HG03135 (cell line): Measurements from ENCODE around the gene TMEM225.
"Not testable (repeated sequence)": the region's sequence is repeated elsewhere in the genome, so short reads cannot be mapped to it uniquely, and the experiment has no call there.

Experiments
- ATAC-seq: cut with Tn5 transposase; IDR thresholded peaks from one replicate; pipeline ENCODE4 v1.9.1; 2021; ENCODE audit warnings: mild to moderate bottlenecking, moderate library complexity; ENCODE audit not compliant: unreplicated experiment

Gene TMEM225, protein sequence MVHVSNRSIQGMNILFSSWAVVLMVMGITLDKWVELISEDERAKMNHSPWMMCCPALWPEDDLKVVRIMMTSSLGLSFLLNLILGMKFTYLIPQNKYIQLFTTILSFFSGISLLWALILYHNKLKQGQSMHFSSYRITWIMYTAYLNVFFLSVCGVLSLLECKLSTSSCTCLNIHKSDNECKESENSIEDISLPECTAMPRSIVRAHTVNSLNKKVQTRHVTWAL

DNA sequence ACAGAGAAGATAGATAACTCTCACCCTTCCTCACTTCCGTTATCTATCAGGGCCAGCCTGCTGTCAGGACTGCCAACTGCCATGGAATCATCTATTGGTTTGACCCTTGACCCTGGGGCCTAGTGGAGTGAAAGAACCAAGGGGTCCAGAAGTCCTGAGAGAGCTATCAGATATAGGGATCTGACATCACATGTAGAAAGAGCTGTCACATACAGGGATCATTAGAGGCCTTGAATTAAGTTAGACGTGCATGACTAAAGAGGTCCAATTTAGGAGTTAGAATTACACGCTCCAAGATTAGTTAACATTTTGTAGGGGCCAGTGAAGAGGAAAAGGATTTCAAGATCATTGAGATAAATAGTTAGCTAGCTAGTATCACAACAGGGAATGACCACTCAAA, at the start of gene TMEM225:
Gene TMEM225 (minus strand): TSS at position 101 of the 400 bp plus-strand sequence. CDS start 245 bp downstream, outside the sequence.
- ATAC-seq, result no peak

DNA sequence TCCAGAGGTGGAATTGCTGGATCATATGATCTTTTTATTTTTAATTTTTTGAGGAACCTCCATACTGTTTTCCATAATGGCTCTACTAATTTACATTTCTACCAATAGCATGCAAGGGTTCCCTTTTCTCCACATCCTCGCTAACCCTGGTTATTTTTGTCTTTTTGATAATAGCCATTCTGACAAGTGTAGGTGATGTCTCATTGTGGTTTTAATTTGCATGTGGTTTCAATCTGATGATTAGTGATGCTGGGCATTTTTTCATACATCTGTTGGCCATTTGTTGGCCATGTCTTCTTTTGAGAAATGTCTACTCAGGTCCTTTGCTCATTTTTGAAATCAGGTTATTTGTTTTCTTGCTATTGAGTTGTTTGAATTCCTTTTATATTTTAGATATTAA, 38.6 kb upstream of the TMEM225 start:
- no peak for ATAC-seq

DNA sequence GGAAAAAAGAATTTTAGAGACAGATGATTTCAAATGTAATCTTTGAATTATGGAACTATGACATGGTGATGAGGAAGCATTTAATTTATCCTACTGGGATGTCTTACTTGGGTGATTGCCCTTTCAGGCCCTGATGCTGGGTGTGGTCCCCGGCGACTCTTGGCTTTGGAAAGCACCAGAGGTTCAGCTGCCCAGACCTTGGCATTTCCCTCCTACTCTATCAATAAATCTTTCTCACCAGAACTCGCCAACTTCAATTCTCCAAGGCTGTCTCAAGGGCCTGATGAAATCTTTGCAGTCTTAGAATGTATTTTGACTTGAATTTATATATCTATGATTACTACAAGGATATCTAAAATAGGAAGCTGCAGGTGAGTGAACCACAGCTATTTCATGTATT, 35.5 kb upstream of the TMEM225 start:
- no peak for ATAC-seq

DNA sequence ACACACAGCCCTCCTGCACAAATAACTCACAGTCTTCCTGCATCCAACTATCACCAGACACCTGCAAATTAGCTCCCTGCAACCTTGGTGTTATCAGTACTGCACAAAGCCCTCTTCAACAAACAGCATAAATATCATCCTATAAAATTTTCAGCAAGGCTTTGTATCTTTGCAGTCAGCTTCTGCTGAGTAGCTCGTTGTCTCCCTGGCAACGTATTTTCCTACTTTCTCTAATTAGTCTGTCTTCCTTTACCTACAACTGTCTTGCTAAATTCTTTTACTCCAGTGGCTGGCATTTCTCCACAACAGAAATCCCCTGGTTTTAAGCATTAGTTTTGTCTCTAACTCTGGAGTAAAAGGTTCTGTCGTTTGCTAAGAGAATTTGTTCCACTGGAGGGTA, 20.4 kb upstream of the TMEM225 start:
- no peak for ATAC-seq

DNA sequence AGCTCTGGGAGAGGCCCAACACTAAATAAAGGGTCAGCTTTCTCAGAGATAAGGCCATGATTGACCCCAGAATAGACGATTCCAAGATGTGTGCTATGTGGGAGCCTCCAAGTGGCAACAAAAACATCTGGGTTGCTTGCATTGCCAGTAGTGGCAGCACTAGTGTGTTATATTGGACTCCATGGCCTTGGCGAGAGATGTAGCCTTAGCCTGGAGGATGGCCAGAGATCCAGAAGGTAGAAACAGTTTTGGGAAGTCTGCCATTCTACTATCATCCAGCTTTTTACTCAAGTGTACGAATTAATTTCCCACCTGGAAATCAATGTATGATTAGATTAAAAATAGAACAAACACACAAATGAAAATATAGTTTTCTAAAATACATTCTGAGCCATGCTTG, 19.5 kb upstream of the TMEM225 start:
- no peak for ATAC-seq

DNA sequence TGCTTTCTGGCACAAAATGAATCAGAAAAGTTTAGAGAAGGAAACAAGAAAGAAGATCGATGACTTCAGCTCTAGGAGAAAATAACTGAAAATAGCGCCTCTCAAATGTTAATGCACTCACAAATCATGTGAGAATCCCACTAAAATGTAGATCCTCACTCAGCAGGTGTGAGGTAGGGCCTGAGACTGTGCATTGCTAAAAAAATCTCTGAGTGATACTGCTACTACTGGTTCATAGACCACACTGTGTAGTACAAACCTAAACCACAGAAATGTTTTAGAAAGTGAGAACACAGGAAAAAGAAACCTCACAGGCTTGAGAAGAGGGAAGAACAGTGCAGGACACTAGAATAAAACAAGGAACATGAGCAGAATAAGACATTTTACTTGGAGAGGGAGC, 18.5 kb upstream of the TMEM225 start:
- ATAC-seq, result no peak

DNA sequence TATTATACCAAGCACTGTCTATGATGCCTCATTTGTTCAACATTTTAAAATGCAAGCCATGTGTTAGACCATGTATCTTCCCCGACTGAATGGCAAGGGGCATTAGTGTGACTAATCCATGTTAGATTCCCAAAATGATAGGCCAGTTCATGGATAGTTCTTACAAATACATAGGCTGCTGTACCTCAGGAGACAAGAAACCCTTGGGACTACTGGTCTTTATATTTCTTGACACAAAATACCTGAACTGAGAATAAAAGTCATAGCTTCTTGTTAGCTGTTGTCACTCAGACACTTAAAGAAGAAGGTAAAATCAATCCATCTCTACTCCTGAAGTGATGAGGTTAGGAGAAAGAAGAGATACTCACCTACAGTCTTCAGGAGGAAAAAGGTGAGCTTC, 16.4 kb upstream of the TMEM225 start, which contains the start of gene OR8D4:
Gene OR8D4 (plus strand): TSS at position 301 of the 400 bp plus-strand sequence. CDS start 4,265 bp downstream, outside the sequence.
- ATAC-seq, result no peak

DNA sequence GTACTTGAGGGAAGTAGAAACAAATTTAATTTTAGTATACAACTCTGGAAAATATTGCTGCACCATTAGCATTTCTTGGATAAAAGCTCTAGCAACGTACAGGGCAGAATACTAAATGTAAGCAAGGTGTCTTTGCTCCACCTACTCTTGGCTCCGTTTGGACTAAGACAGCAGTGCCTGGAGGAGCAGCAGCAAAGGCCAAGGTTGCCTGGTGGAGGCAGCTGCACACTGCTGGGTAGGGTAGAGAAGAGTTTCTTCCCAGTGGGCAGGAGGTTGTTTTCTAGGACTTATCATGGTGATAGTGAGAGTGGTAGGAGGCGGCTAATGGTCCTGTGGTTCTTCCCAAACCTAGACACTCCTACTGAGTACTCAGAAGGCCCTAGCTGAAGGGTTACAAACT, 14.3 kb upstream of the TMEM225 start:
- ATAC-seq, result no peak

DNA sequence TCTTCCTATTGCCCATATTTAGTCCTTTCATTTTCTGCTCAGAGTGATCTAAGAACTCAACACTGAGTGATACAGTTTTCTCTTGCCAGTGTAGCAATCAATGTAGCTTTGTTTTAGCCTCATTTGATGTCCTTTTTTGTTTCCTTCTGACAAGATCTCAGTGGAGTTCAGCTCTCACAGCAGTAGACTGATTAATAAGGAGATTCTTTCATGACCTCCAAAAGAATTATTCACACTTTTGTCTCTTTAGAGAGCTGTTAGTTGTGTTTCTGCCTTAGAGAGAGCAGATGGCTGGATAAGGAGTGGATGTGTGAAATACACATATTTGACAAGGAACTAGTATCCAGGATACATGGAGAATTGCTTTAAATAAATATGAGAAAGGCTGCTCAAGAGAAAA, 6.6 kb upstream of the TMEM225 start:
- no peak for ATAC-seq

DNA sequence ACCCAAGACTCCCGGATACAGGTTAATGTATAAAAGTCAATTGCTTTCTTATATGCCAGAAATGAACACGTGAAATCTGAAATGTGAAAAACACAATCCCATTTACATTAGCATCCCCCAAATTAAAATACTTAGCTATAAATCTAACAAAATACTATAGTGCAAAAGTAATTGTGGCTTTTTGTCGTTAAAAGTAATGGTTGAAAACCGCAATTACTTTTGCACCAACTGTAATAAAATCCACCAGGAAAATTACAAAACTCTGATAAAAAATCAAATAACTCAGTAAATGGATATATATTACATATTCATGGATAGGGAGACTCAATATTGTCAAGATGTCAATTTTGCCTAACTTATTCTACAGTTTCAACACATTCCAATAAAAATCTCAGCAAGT, 4.6 kb downstream of the TMEM225 start:
- no peak for ATAC-seq

DNA sequence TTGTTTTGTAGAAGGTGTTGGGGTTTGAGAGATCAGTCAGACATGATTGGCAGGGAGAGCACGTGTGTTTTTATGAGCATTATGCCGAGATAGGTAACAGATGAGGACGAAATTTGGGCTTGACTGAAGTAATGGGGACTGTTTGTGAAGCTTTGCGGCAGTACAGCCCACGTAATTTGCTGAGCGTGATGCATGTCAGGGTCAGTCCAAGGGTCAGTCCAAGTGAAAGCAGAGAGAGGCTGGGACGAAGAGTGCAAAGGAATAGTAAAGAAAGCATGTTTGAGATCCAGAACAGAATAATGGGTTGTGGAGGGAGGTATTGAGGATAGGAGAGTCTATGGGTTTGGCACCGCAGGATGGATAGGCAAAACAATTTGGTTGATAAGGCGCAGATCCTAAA, 17.7 kb downstream of the TMEM225 start:
- not testable (repeated sequence) for ATAC-seq

DNA sequence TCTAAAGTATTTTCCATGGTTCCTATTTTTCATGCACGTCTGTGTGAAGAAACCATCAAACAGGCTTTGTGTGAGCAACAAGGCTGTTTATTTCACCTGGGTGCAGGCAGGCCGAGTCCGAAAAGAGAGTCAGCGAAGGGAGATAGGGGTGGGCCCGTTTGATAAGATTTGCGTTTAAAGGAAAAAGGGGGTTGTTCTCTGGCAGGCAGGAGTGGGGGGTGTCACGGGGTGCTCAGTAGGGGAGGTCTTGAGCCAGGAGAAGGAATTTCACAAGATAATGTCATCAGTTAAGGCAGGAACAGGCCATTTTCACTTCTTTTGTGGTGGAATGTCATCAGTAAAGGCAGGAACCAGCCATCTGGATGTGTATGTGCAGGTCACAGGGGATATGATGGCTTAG, 20.2 kb downstream of the TMEM225 start:
- ATAC-seq, result not testable (repeated sequence)

DNA sequence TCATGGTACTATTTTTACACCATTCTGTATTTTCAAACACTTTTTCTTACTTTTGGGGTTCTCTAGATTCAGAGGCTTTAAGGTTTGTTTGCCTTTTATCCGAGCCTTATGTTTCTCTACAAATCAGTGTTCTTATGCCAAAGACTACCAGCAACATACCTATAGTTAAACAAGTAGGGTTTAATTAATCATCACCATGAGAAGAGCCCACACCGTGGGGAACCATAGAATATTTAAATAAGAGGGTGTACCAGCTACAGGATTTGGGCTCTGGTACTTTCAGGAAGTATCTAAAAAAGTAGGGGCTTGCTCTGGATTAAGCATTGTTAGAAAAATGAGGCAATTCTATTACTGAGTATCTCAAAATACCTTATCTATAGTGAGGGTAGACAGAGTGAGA, 25.7 kb downstream of the TMEM225 start:
- ATAC-seq, result no peak

DNA sequence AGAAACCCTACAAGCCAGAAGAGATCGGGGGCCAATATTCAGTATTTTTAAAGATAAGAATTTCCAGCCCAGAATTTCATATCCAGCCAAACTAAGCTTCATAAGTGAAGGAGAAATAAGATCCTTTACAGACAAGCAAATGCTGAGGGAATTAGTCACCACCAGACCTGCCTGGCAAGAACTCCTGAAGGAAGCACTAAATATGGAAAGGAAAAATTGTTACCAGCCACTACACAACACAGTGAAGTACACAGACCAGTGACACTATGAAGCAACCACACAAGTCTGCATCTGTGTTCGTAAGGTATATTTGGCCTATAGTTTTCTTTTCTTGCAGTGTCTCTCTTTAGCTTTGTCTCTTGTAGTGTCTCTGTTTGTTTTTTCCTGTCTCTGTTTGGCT, 29.0 kb downstream of the TMEM225 start:
- ATAC-seq, result no peak

DNA sequence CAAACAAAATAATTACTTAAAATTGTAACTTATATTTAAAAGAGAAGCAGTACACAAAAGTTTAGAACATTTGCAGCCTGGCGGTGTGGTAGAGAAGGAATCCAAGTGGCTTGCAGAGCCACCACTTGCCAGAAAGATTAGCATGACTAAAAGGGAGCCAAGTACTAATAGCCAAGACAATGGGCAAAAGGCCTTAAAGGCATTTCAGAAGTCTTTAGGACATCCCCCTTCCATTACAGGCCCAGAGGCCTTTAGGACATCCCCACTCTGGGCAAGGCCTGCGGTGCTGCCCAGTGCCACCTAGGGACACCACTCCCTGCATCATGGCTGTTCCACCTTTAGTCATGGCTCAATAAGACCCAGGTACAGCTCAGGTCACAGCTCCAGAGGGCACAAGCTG, 32.4 kb downstream of the TMEM225 start:
- no peak for ATAC-seq

DNA sequence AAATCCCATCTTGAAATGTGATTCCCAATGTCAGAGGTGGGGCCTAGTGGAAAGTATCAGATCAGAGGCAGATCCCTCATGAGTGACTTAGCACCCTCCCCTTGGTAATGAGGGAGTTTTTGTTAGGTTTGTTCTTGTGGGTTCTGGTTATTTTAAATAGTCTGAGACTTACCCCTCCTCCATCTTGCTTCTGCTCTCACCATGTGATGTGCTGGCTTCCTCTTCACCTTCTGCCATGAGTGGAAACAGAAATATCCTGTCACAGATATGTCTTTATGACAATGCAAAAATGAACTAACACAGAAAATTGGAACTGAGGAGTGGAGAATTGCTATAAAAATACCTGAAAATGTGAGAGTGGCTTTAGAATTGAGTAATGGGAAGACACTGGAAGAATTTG, 33.1 kb downstream of the TMEM225 start:
- no peak for ATAC-seq

DNA sequence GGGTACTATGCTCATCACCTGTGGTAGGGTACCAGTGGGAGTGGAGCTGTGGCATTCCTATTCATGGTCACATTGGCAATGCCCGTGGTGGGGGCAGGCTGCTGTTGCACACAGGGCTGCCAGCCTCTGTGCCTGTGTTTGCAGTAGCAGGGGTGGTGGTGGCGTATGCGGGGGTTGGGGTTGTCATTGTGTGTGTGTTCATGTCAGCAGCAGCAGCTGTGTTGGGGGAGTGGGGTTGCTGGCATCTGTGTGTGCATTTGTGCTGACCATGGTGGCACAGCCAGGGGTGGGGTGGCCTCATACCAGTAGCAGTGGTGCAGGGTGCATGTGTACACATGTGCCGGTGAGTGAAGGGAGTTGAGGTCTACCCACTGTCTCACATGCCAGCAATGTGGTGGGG, 34.4 kb downstream of the TMEM225 start:
- ATAC-seq, result no peak

DNA sequence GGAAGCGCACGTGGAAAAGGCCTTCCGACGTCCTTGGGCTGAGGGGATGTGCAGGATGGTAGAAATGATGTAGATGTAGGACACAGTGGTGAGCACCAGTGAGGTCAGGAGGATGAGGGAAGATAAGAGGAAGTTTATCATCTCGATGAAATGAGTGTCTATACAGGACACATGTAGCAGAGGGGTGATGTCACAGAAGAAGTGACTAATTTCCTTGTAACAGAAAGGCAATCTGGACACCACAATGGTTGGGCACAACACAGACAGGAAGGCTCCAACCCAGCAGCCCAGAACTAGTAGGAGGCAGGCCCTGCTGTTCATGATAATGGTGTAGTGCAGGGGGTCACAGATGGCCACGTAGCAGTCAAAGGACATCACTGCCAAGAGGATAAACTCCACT, 44.3 kb downstream of the TMEM225 start:
- ATAC-seq, result no peak

DNA sequence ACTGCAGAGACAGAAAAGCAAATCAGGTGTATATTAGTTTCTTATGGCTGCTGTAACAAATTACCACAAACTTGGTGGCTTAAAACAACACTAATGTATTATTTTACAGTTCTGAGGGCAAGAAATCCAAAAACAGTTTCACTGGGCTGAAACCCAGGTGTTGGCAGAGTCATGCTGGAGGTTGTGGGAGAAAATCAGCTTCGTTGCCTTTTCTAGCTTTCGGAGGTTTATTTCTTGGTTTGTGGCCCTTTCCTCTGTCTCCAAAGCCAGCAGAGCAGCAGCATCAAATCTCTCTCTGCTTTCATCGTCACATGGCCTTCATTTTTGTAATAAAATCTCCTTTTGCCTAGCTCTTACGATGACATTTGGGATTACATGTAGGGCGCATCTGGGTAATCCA, 46.3 kb downstream of the TMEM225 start:
- ATAC-seq, result no peak

DNA sequence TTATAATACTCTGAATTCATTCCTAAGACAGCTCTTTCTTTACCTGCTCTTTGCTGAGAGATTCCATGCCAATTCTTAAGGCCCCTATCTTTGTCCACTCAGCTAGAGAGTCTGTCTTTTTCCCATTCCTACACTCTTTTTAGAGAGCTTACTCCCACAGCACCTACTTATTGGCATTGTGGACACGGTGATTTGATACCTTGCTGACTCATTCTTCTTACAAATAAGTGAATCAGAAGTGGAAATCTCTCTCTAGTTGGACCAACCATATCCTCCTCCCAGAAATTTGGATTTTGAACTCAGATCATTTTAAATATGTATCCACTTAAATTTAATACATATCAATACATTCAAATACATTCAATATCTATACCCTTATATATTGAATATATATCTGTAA, 46.8 kb downstream of the TMEM225 start:
- no peak for ATAC-seq

DNA sequence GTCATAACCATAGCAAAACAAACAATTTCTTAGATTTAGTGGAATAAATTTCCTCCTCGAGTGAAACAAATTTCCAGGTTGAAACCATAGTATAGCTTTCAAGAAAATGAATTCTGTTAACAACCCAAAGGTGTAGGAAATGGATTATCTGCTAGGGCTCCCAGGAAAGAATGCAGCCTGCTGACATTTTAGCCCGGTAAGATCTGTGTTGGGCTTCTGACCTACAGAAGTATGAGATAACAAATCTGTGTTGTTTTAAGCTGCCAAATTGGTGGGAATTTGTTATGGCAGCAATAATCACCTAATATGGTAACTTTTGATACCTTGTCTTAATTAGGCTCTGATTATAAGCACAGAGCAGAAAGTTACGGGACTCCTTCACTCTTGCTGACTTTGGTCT, 47.3 kb downstream of the TMEM225 start:
- ATAC-seq, result no peak

DNA sequence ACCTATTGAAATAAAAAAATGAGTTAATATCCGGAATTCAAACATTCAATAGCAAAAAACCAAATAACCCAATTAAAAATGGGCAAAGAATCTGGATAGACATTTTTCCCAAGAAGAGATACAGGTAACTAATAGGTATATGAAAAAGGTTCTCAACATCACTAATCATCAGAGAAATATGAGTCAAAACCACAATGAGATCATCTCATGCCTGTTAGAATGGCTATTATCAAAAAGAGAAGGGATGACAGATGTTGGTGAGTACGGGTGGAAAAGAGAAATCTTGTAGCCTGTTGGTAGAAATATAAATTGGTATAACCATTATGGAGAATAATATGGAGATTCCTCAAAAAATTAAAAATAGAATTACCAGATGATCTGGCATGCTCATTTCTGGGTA, 52.4 kb downstream of the TMEM225 start:
- no peak for ATAC-seq
